Measurements from ENCODE around the gene ANKMY1.

ANKMY1 gene

GRCh38 chr2:240431661-240432424 is 125.9 kb downstream of the ANKMY1 start:
- DNase-seq = no peak

GRCh38 chr2:240431271-240431660 is 126.5 kb downstream of the ANKMY1 start:
- DNase-seq = no peak

GRCh38 chr2:240430595-240430994 is 127.2 kb downstream of the ANKMY1 start:
- no peak for DNase-seq

- no peak for DNase-seq
Measured at GRCh38 chr2:240429872-240430491, 127.8 kb downstream of the ANKMY1 start.
